Common myeloid progenitor, CD34-positive (primary cell): ENCODE results near the gene LAMTOR2.

Experiments used
- CTCF ChIA-PET: fragments of 350-600 bp; sonication (Branson Sonifier 250); formaldehyde crosslinking; loops from one replicate; lab custom pipeline; 2021; ENCODE audit warnings: antibody characterized with exemption; lab: Charles Lee
- POLR2A ChIA-PET: fragments of 350-600 bp; sonication (Branson Sonifier 250); formaldehyde crosslinking; loops from one replicate; lab custom pipeline; 2021; ENCODE audit warnings: antibody characterized with exemption; lab: Charles Lee
- DNase-seq, 3 donors: peaks; one replicate each; pipeline versions ENCODE4 v3.0.0 to v3.0.0-alpha.2; 2013
- H3K27ac ChIP-seq, 2 experiments: 1 replicate in 1 of 2; 2 replicates in 1 of 2; pipeline ENCODE4 v1.7.0; 2013; ENCODE audit warnings: inconsistent platforms in 2 of 2, low read length in 2 of 2, mild to moderate bottlenecking in 2 of 2, low read depth in 1 of 2, moderate library complexity in 1 of 2; ENCODE audit not compliant: severe bottlenecking in 2 of 2, insufficient read depth in 1 of 2, poor library complexity in 1 of 2
- H3K27me3 ChIP-seq, 5 experiments: replicated peaks in 2 of 5; 1 replicate in 3 of 5; 2 replicates in 2 of 5; pipeline versions ENCODE4 v1.6.1 to v1.7.0; 2013; ENCODE audit warnings: low read length in 4 of 5, mild to moderate bottlenecking in 2 of 5, moderate library complexity in 2 of 5, inconsistent platforms in 1 of 5; ENCODE audit not compliant: insufficient read depth in 5 of 5, control insufficient read depth in 4 of 5
- H3K36me3 ChIP-seq, 4 experiments: 1 replicate in 2 of 4; 2 replicates in 2 of 4; pipeline versions ENCODE4 v1.6.1 to v1.7.0; 2013; ENCODE audit warnings: low read length in 3 of 4, control low read depth in 1 of 4, mild to moderate bottlenecking in 1 of 4; ENCODE audit not compliant: control insufficient read depth in 4 of 4, insufficient read depth in 4 of 4
- H3K4me1 ChIP-seq, 4 experiments: 1 replicate in 3 of 4; 2 replicates in 1 of 4; pipeline versions ENCODE4 v1.6.1 to v1.7.1; 2013; ENCODE audit warnings: low read length in 3 of 4, mild to moderate bottlenecking in 3 of 4, control low read depth in 1 of 4, inconsistent platforms in 1 of 4, moderate library complexity in 1 of 4; ENCODE audit not compliant: control insufficient read depth in 4 of 4, insufficient read depth in 4 of 4; ENCODE audit errors: control extremely low read depth in 1 of 4
- H3K4me3 ChIP-seq, 7 experiments: 1 replicate in 4 of 7; 2 replicates in 3 of 7; pipeline versions ENCODE4 v1.5.1 to v1.7.0; 2013; ENCODE audit warnings: mild to moderate bottlenecking in 7 of 7, low read length in 6 of 7, moderate library complexity in 6 of 7, inconsistent platforms in 2 of 7, low read depth in 2 of 7, control low read depth in 1 of 7; ENCODE audit not compliant: insufficient read depth in 4 of 7, control insufficient read depth in 1 of 7; ENCODE audit errors: extremely low read depth in 1 of 7
- H3K9me3 ChIP-seq, 5 experiments: 1 replicate in 4 of 5; 2 replicates in 1 of 5; pipeline versions ENCODE4 v1.6.1 to v1.7.1; 2013; ENCODE audit warnings: low read length in 4 of 5, mild to moderate bottlenecking in 2 of 5, inconsistent platforms in 1 of 5, low read depth in 1 of 5, moderate library complexity in 1 of 5; ENCODE audit not compliant: control insufficient read depth in 4 of 5, insufficient read depth in 2 of 5; ENCODE audit errors: control extremely low read depth in 1 of 5
- WGBS: methylation state at CpG from one replicate; pipeline ENCODE4 v1.1.5; 2013; ENCODE audit not compliant: insufficient coverage; 5-methylcytosine and 5-hydroxymethylcytosine counted together

Gene LAMTOR2

GRCh38 chr1:156104861-156105832 lies 50.6 kb downstream of the LAMTOR2 start:
- CTCF ChIA-PET = interaction anchor here (1.2 to 29.6 kb wide), 3 partner anchors 11 to 212 kb away, joined by 3 to 1191 read pairs (median 107); partner anchors contain the start of gene LMNA

GRCh38 chr1:156106624-156107488 lies 52.3 kb downstream of the LAMTOR2 start:
- 73% methylated on average over 10 of the region's 14 CpGs for WGBS

More at GRCh38 chr1:156104861-156105832, 50.6 kb downstream of the LAMTOR2 start:
- H3K9me3 ChIP-seq = no peaks in the 10 kb centered on the region
- peak in 2 of 3 donors; percentile 62 to 63 for DNase-seq
- peak overlapping the region in 3 of 7 experiments; percentile 46 to 65 (median 64) for H3K4me3 ChIP-seq
- H3K4me1 ChIP-seq = peaks cover 7 to 55% (median 51%) of the 10 kb centered on the region in 4 experiments
- no peaks in the 10 kb centered on the region for H3K36me3 ChIP-seq
- POLR2A ChIA-PET = interaction anchor here (0.6 to 3.5 kb wide), 5 partner anchors 8 to 38 kb away, joined by 3 to 27 read pairs (median 4); partner anchors contain the start of gene LMNA
- peak overlapping the region; percentile 54 to 92 for H3K27ac ChIP-seq
- H3K27me3 ChIP-seq = peaks cover 0 to 11% (median 5%) of the 10 kb centered on the region in 5 experiments
- 84% methylated on average over 10 of the region's 11 CpGs for whole genome bisulfite sequencing

GRCh38 chr1:156108057-156108456 lies 53.5 kb downstream of the LAMTOR2 start:
- WGBS = 100% methylated on average over 1 of the region's 3 CpGs
- POLR2A ChIA-PET = no interaction called here
- H3K27ac ChIP-seq = no peak overlapping the region
- no peak for DNase-seq
- CTCF ChIA-PET = interaction anchor here (9.8 to 29.6 kb wide), 2 partner anchors 14 to 19 kb away, joined by 107 to 1191 read pairs; partner anchors contain the start of gene LMNA
- no peaks in the 10 kb centered on the region for H3K36me3 ChIP-seq
- peaks cover 0 to 20% (median 9%) of the 10 kb centered on the region in 5 experiments for H3K27me3 ChIP-seq
- H3K9me3 ChIP-seq = no peaks in the 10 kb centered on the region
- no peak overlapping the region for H3K4me3 ChIP-seq
- peaks cover 7 to 50% (median 49%) of the 10 kb centered on the region in 4 experiments for H3K4me1 ChIP-seq

More at GRCh38 chr1:156106624-156107488, 52.3 kb downstream of the LAMTOR2 start:
- Histone ChIP-seq H3K27me3 (peaks cover 0 to 11% (median 4%) of the 10 kb centered on the region in 5 experiments), H3K4me3 (peak overlapping the region in 3 of 7 experiments; percentile 52 to 68 (median 63)), H3K9me3 (no peaks in the 10 kb centered on the region), H3K36me3 (no peaks in the 10 kb centered on the region), H3K27ac (peak overlapping the region; percentile 87 to 92), H3K4me1 (peaks cover 7 to 53% (median 48%) of the 10 kb centered on the region in 4 experiments)
- ChIA-PET POLR2A (interaction anchor here (0.6 to 1.1 kb wide), 4 partner anchors 8 to 33 kb away, joined by 3 to 8 read pairs (median 5); partner anchors contain the start of gene LMNA), CTCF (interaction anchor here (9.8 to 29.6 kb wide), 2 partner anchors 12 to 20 kb away, joined by 107 to 1191 read pairs; partner anchors contain the start of gene LMNA)
- DNase-seq = peak in 2 of 3 donors; percentile 27 to 56
